Measurements from ENCODE around the gene ACKR1.

Gene ACKR1

DNA sequence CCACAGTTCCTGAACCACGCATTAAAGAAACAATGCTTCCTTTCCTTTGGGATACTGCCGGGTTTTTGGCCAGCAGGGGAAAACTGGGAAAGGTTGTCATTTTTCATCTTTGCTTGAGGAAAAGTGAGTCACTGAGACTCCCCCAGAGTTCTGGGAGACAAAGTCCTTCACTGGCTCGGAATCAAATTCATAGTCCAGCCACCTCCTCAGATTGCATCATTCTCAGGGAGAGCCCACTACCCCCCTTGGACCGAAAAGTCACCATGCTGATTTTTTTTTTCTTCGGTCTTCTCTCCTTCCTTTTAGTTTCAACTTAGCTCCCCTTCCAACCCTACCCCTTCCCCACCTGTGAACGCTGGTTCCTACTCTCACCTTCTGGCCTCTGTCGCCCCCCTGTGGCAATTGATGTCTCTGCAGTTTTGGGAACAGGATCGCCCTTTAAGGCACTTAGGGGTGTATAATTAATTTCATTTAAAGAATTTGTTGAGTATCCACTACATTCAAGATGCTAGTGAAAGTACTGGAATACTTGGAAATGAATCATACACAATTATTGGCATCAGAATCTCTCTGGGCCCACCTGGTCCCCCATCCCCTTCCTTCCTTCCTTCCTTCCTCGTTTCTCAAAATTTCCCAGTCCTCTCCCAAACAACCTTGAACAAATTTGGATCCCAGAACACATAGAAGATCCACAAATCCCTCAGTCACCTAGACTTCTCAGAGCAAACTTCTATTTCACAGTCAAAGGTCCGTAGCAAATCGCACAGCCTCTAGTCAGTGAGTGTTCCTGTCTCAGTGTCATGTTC lies 6.9 kb downstream of the ACKR1 start:
- TF ChIP-seq, protein P1, sequence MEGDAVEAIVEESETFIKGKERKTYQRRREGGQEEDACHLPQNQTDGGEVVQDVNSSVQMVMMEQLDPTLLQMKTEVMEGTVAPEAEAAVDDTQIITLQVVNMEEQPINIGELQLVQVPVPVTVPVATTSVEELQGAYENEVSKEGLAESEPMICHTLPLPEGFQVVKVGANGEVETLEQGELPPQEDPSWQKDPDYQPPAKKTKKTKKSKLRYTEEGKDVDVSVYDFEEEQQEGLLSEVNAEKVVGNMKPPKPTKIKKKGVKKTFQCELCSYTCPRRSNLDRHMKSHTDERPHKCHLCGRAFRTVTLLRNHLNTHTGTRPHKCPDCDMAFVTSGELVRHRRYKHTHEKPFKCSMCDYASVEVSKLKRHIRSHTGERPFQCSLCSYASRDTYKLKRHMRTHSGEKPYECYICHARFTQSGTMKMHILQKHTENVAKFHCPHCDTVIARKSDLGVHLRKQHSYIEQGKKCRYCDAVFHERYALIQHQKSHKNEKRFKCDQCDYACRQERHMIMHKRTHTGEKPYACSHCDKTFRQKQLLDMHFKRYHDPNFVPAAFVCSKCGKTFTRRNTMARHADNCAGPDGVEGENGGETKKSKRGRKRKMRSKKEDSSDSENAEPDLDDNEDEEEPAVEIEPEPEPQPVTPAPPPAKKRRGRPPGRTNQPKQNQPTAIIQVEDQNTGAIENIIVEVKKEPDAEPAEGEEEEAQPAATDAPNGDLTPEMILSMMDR (IDR thresholded peaks at IDR 0.05; ENCODE audit: low read depth, low read length), result peak; percentile 93
- H3K27me3 ChIP-seq, result no peaks in the 10 kb centered on the region
- H3K4me1 ChIP-seq, result no peaks in the 10 kb centered on the region
- H3K9me3 ChIP-seq, result no peaks in the 10 kb centered on the region
- DNase-seq, result peak; percentile 44
- no peaks in the 10 kb centered on the region for H3K36me3 ChIP-seq
- no peak overlapping the region for H3K4me3 ChIP-seq (ENCODE audit: low read depth, low read length)

GRCh38 chr1:159212596-159212995 lies 7.9 kb downstream of the ACKR1 start:
- Histone ChIP-seq H3K4me3 (ENCODE audit: low read depth, low read length) (no peak overlapping the region), H3K27me3 (no peaks in the 10 kb centered on the region), H3K9me3 (no peaks in the 10 kb centered on the region), H3K4me1 (no peaks in the 10 kb centered on the region), H3K36me3 (no peaks in the 10 kb centered on the region)
- DNase-seq, result no peak
- TF ChIP-seq, protein P1 (IDR thresholded peaks at IDR 0.05; ENCODE audit: low read depth, low read length), result no peak

- Histone ChIP-seq H3K9me3 (no peaks in the 10 kb centered on the region; the same call in 1 of the 2 replicates), H3K4me1 (no peaks in the 10 kb centered on the region), H3K36me3 (no peaks in the 10 kb centered on the region), H3K4me3 (ENCODE audit: low read depth, low read length) (no peak overlapping the region), H3K27me3 (no peaks in the 10 kb centered on the region)
- TF ChIP-seq, protein P1 (IDR thresholded peaks at IDR 0.05; ENCODE audit: low read depth, low read length), result peak; percentile 88
- DNase-seq, result peak; percentile 37
Measured at GRCh38 chr1:159214149-159214760, 9.6 kb downstream of the ACKR1 start.

- no peaks in the 10 kb centered on the region for H3K4me1 ChIP-seq
- no peaks in the 10 kb centered on the region for H3K36me3 ChIP-seq
- TF ChIP-seq, protein P1 (IDR thresholded peaks at IDR 0.05; ENCODE audit: low read depth, low read length), result no peak
- DNase-seq, result no peak
- no peaks in the 10 kb centered on the region for H3K27me3 ChIP-seq
- no peaks in the 10 kb centered on the region; the same call in 1 of the 2 replicates for H3K9me3 ChIP-seq
- no peak overlapping the region for H3K4me3 ChIP-seq (ENCODE audit: low read depth, low read length)
Measured at GRCh38 chr1:159218649-159219636, 14.3 kb downstream of the ACKR1 start.

- Histone ChIP-seq H3K36me3 (no peaks in the 10 kb centered on the region), H3K27me3 (no peaks in the 10 kb centered on the region), H3K4me3 (ENCODE audit: low read depth, low read length) (no peak overlapping the region), H3K4me1 (no peaks in the 10 kb centered on the region), H3K9me3 (no peaks in the 10 kb centered on the region; the same call in 1 of the 2 replicates)
- TF ChIP-seq, protein P1 (IDR thresholded peaks at IDR 0.05; ENCODE audit: low read depth, low read length), result no peak
- no peak for DNase-seq
Measured at GRCh38 chr1:159222075-159222865, 17.6 kb downstream of the ACKR1 start.

Measured in BE2C (cell line).